ENCODE measurements around the gene PKM. TPM values are rescaled to one million over a fixed set of nuclear protein-coding genes. Genes with fewer than 3 reads are reported as not detected.

Gene PKM
- total and polyA plus RNA-seq, 9 of the 15 experiments (the other 6 are each of a cell fraction or from before 2014, with no cell fraction given), result 140 to 825 (median 383) TPM

- TF ChIP-seq TRIM28 (IDR thresholded peaks at IDR 0.05) (no peak), CHD2 (IDR thresholded peaks at IDR 0.05; ENCODE audit: low read depth, low read length) (no peak), U2AF1 (optimal IDR thresholded peaks at IDR 0.05; ENCODE audit: low read depth, low read length) (no peak), SIX5 (IDR thresholded peaks at IDR 0.05; ENCODE audit: borderline replicate concordance in 1 of 2, insufficient read depth in 1 of 2, low read depth in 1 of 2, low read length in 2 of 2) (no peak), TBP (optimal IDR thresholded peaks at IDR 0.05; ENCODE audit: low read depth, low read length) (no peak), ARID3B (CRISPR knock-in tag; IDR thresholded peaks at IDR 0.05; ENCODE audit: borderline replicate concordance) (no peak), ZNF3 (CRISPR knock-in tag; IDR thresholded peaks at IDR 0.05) (no peak)
Observed at GRCh38 chr15:72236381-72237003, 5.5 kb upstream of the PKM start (continued).

- BruUV-seq (replicated peaks), result no TSS peak
- no peak overlapping the region for H3K9ac ChIP-seq (ENCODE audit: insufficient read depth in 1 of 2, low read depth in 2 of 2, low read length in 2 of 2)
- in situ Hi-C loops (cut with MboI), result no loop called here
- POLR2A ChIA-PET, result no interaction called here
- peaks cover 19% of the 10 kb centered on the region for H3K79me2 ChIP-seq (ENCODE audit: control insufficient read depth, insufficient read depth, low read length)
- H4K20me1 ChIP-seq (replicated peaks; ENCODE audit: control insufficient read depth, insufficient read depth, low read length), result no peaks in the 10 kb centered on the region
- H3K27me3 ChIP-seq (ENCODE audit: control insufficient read depth in 2 of 2, insufficient read depth in 2 of 2, low read length in 2 of 2), result no peaks in the 10 kb centered on the region
- peak overlapping the region; percentile 4; the same call in 1 of the 2 replicates for H3K4me2 ChIP-seq (ENCODE audit: insufficient read depth, low read length)
- FAIRE-seq, result peak; percentile 65
- no peak overlapping the region for H3K4me3 ChIP-seq
- peak in 1 of 4 experiments; percentile 38 for DNase-seq (ENCODE audit: extremely low read depth in 1 of 4, low spot score in 3 of 4)
- H3K9me1 ChIP-seq (ENCODE audit: control insufficient read depth, insufficient read depth, low read length), result no peaks in the 10 kb centered on the region
- no peak overlapping the region for H2AFZ ChIP-seq (ENCODE audit: low read depth, low read length)
- intact Hi-C loops (cut with micrococcal nuclease), result loop anchor here (10.0 kb wide), 1 partner anchor 240 kb away; the partner anchor contains the start of gene ARIH1
- CTCF ChIA-PET (ENCODE audit: low intra/inter-chr PET ratio), result no interaction called here
- peaks cover 6% of the 10 kb centered on the region; the same call in 1 of the 3 replicates for H3K36me3 ChIP-seq (ENCODE audit: control insufficient read depth, insufficient read depth, low read length)
- WGBS (ENCODE audit: insufficient coverage, low coverage, missing lambda C conversion rate), result 38% methylated on average over 4 of the region's 4 CpGs
- H3K4me1 ChIP-seq (replicated peaks in 1 of 2; ENCODE audit: control insufficient read depth in 2 of 2, insufficient read depth in 2 of 2, low read length in 2 of 2), result peaks cover 39 to 42% of the 10 kb centered on the region in 2 experiments
- no peak for ATAC-seq
- no peaks in the 10 kb centered on the region for H3K9me3 ChIP-seq (replicated peaks; ENCODE audit: control insufficient read depth, insufficient read depth, low read depth, low read length)
- no peak overlapping the region; the same call in 2 of the 3 replicates for H3K27ac ChIP-seq (ENCODE audit: extremely low read depth, low read depth, low read length)
- peak; percentile 35; the same call in 1 of the 2 replicates for TF ChIP-seq SOX6 (IDR thresholded peaks at IDR 0.05)
- peak; percentile 74 for TF ChIP-seq MEIS2 (IDR thresholded peaks at IDR 0.05; ENCODE audit: partially characterized antibody)
- TF ChIP-seq MAFK (IDR thresholded peaks at IDR 0.05; ENCODE audit: low read length), result no peak
- TF ChIP-seq ARID1B (IDR thresholded peaks at IDR 0.05), result peak; percentile 65
- peak; percentile 21; the same call in 1 of the 2 replicates for TF ChIP-seq NCOR1 (IDR thresholded peaks at IDR 0.05)
- peak; percentile 78 for TF ChIP-seq CBFA2T3 (IDR thresholded peaks at IDR 0.05)
- 0 out of 2 replicates have a peak, but pooled peaks have one; percentile 15 for TF ChIP-seq PKNOX1 (IDR thresholded peaks at IDR 0.05)
- TF ChIP-seq PBX2 (CRISPR knock-in tag; IDR thresholded peaks at IDR 0.05; ENCODE audit: low read depth), result no peak
- peak; percentile 39 for TF ChIP-seq PBX2 (tag; conservative IDR thresholded peaks at IDR 0.05; ENCODE audit: low read depth)
- TF ChIP-seq TCF3 (CRISPR knock-in tag; IDR thresholded peaks at IDR 0.05), result peak; percentile 57
Observed at GRCh38 chr15:72235298-72235697, 4.3 kb upstream of the PKM start.
